ENCODE results near the gene ERAP2. TPM values are rescaled to one million over a fixed set of nuclear protein-coding genes. Genes with fewer than 3 reads are reported as not detected.

Gene ERAP2
- total and polyA plus RNA-seq, 11 donors, result 0.99 to 30.5 (median 7.0) TPM

DNA sequence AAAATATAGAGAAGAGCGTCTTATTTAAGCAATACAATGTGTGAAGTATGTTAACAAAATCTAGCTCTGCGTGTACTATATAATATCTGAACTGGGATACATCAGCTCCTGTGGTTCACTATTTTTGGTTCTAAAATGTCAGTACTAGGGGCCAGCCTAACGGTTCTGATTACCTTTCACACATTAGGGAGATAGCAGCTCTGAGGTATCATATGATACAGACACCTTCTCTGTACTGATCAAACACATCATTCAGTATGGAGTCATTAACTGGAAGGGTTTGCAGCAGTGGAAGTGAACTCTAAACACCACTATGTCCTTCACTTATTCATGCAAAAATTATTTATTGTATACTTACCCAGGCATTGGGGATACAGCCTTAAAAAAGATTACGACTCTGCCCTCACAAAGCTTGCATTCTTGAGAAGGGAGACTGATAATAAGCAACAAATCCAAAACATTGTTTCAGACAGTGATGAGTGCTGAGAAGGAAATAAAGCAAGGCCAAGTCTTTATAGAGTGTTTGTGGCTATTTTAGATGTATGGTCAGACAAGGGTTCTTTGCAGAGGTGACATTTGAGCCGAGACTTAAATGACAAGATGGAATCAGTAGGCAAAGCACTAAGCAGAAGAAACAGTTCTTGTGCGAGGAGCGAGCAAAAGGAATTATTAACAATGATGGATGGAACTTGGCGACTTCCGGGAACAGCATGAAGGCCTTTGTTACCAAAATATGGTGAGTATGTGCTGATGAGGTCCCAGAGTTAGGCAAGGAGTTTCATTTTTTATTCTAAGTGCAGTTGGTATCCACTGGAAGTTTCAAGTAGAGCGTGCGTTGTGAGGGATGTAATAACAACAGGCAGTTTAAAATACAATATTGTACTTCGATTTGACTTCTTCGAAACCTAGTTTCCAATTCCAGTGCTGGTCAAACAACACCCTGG lies 57.7 kb downstream of the ERAP2 start:
- no peak for TF ChIP-seq POLR2A (IDR thresholded peaks at IDR 0.05)
- TF ChIP-seq, protein P1, sequence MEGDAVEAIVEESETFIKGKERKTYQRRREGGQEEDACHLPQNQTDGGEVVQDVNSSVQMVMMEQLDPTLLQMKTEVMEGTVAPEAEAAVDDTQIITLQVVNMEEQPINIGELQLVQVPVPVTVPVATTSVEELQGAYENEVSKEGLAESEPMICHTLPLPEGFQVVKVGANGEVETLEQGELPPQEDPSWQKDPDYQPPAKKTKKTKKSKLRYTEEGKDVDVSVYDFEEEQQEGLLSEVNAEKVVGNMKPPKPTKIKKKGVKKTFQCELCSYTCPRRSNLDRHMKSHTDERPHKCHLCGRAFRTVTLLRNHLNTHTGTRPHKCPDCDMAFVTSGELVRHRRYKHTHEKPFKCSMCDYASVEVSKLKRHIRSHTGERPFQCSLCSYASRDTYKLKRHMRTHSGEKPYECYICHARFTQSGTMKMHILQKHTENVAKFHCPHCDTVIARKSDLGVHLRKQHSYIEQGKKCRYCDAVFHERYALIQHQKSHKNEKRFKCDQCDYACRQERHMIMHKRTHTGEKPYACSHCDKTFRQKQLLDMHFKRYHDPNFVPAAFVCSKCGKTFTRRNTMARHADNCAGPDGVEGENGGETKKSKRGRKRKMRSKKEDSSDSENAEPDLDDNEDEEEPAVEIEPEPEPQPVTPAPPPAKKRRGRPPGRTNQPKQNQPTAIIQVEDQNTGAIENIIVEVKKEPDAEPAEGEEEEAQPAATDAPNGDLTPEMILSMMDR (IDR thresholded peaks at IDR 0.05), result no peak
- Histone ChIP-seq H3K9me3 (no peaks in the 10 kb centered on the region), H3K4me3 (peak overlapping the region; percentile 60 to 92 (median 84)), H3K27me3 (no peaks in the 10 kb centered on the region), H3K36me3 (no peaks in the 10 kb centered on the region), H3K4me1 (peaks cover 0 to 55% (median 37%) of the 10 kb centered on the region in 12 donors), H3K27ac (peak overlapping the region; percentile 89 to 99 (median 97))
- 12 to 17% (median 16%) methylated on average over 13 of the region's 13 CpGs for whole genome bisulfite sequencing, 4 donors
- no peak for ATAC-seq
- no peak for DNase-seq
- intact Hi-C loops (cut with DNase I), result loop anchor here in 6 of 10 donors (2.0 to 10.0 kb wide), 6 partner anchors 33 to 272 kb away; partner anchors contain the start of genes ERAP2 (in 2 of the 6) and CAST (in 1 of the 6)

DNA sequence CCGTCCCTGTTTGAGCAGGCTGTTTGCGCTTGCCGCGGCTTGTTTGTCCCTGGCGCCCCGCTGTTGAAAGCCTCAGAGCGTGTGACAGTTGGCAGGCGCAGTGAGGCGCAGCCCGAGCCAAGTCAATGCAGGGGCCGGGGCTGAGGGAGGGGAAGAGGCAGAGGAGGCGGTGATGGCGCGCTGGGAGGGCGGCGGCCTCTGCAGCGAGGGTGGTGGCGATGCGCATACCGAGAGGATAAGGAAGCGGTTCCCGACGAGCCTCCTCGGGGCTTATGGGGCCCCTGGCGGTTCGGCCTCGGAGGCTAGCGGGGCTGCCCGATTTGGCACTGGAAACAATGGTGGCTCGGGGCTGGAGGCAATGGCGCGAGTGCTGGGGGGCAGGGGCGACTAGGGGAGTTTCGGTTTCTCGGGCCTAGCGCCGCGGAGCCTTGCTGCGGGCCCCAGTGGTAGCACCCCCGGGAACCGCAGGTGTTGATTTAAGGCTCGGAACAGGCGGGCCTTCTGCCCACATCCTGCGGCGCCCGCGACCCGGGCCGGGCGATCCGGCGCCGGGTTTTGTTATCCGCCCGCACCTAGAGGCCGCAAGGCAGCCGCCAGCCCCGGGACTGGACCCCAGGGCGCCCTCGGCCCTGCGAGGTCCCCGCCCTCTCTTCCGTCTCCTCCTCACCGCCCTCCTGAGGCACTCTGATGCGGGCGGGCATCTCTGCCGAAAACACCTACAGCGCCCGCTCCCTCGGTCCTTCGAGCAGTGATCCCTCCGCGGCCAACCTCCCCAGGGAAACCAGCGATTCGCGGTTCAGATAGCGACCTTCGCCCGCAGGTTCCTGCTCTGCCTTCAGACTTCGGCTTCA lies 58.6 kb downstream of the ERAP2 start:
- Histone ChIP-seq H3K27me3 (no peaks in the 10 kb centered on the region), H3K27ac (peak overlapping the region; percentile 89 to 99 (median 97)), H3K36me3 (no peaks in the 10 kb centered on the region), H3K4me3 (peak overlapping the region; percentile 60 to 92 (median 84)), H3K4me1 (peaks cover 0 to 64% (median 40%) of the 10 kb centered on the region in 12 donors), H3K9me3 (no peaks in the 10 kb centered on the region)
- TF ChIP-seq POLR2A (IDR thresholded peaks at IDR 0.05), result peak in 1 of 2 donors; percentile 44
- TF ChIP-seq, protein P1 (IDR thresholded peaks at IDR 0.05), result peak in 2 of 12 donors; percentile 5 to 7
- DNase-seq (peak; percentile 90 to 96 (median 94)), ATAC-seq (peak; percentile 83 to 89 (median 88))
- 0 to 1% (median 0%) methylated on average over 54 to 80 of the region's 80 CpGs for WGBS, 4 donors
- intact Hi-C loops (cut with DNase I), result loop anchor here in 7 of 10 donors (1.0 to 10.0 kb wide), 10 partner anchors 32 to 273 kb away; partner anchors contain the start of genes ERAP2 (in 5 of the 7), ERAP1 (in 2 of the 7), CAST (in 1 of the 7) and RIOK2 (in 1 of the 7)

DNA sequence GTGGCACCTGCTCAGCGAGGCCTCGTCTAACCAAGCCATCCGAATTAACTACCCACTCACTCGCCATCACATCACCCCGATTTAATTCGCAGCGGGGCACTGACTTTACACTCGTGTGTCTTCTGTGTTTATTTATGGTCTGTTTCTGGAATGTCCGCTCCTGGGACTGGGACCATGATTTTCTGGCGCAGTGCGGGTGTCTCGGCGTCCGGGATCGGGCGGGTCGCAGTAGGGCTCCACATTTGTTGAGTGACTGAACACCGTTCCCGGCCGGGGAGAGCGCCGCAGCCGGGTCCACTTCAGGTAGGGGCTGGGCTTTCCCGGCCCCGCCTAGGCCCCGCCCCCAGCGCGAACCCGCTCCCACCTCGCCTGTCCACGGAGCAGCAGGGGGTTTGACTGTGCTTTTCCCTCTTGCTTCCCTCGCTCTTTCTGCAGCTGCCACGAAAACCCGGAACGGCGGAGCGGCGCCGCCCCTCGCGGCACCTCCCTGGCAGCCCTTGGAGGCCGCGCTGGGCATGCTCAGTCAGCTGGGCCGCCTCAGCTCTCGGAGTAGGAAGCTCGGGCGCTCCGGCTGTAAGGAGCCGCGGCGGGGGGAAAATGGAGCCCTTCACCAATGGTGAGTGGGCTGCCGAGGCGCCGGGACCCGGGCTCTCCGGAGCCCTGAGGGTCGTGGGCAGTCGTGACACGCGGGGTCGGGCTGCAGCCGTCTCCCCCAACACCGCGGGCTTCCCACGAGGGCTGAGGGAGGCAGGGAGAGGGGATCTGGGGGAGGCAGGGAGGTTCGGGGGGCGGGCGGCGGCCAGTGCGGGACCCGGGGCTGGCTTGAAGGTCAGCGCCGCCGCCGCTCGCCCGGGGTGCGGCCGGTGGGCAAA lies 59.5 kb downstream of the ERAP2 start, which contains the start of gene LNPEP:
TSS of gene LNPEP (plus strand) at position 522 of the 872 bp plus-strand sequence. CDS start at position 598, 76 bp downstream.
- peak within 1 kb of the TSS; percentile 60 to 92 (median 84) for H3K4me3 ChIP-seq
- DNase-seq (peak; percentile 96 to 98 (median 97)), ATAC-seq (peak; percentile 90 to 93 (median 92))
- peak in 1 of 2 donors; percentile 75 for TF ChIP-seq POLR2A (IDR thresholded peaks at IDR 0.05)
- TF ChIP-seq, protein P1 (IDR thresholded peaks at IDR 0.05), result no peak
- H3K27ac ChIP-seq, result peak within 1 kb of the TSS; percentile 89 to 99 (median 97)
- peaks cover 0 to 67% (median 42%) of the 10 kb centered on the region in 12 donors for H3K4me1 ChIP-seq
- H3K9me3 ChIP-seq, result no peaks in the 10 kb centered on the region
- intact Hi-C loops (cut with DNase I), result loop anchor here in 6 of 10 donors (1.0 to 10.0 kb wide), 9 partner anchors 33 to 247 kb away; partner anchors contain the start of genes ERAP2 (in 4 of the 6), ERAP1 (in 2 of the 6) and RIOK2 (in 1 of the 6)
- H3K27me3 ChIP-seq, result no peaks in the 10 kb centered on the region
- H3K36me3 ChIP-seq, result no peaks in the 10 kb centered on the region
- 0 to 1% (median 0%) methylated on average over 29 to 79 of the region's 79 CpGs for WGBS, 4 donors

Data from heart left ventricle (tissue), 16 donors.